Astrocyte (in vitro differentiated cells and primary cell): Measurements from ENCODE around the gene PTPRN2. TPM values are rescaled to one million over a fixed set of nuclear protein-coding genes. Genes with fewer than 3 reads are reported as not detected.

Experiments used
- DNase-seq: peaks from one replicate; pipeline ENCODE4 v3.0.0-alpha.2; 2010; ENCODE audit warnings: low read depth
- FAIRE-seq: peaks from 2 replicates; lab custom pipeline; 2011; peaks lifted over from hg19 to GRCh38; lab: Jason Lieb, UNC
- H2AFZ ChIP-seq: 2 replicates; pipeline ENCODE4 v1.6.0; 2012; ENCODE audit warnings: low read depth, low read length, inconsistent platforms
- H3K27ac ChIP-seq: 2 replicates; pipeline ENCODE4 v1.5.1; 2011; ENCODE audit warnings: low read depth, low read length, inconsistent platforms
- H3K27me3 ChIP-seq: 2 replicates; pipeline ENCODE4 v1.6.0; 2011; ENCODE audit warnings: low read length, inconsistent platforms; ENCODE audit not compliant: insufficient read depth
- H3K36me3 ChIP-seq: 2 replicates; pipeline ENCODE4 v1.5.1; 2011; ENCODE audit warnings: low read length, inconsistent platforms; ENCODE audit not compliant: insufficient read depth
- H3K4me1 ChIP-seq: 2 replicates; pipeline ENCODE4 v1.5.1; 2011; ENCODE audit warnings: low read length, inconsistent platforms; ENCODE audit not compliant: insufficient read depth
- H3K4me2 ChIP-seq: 2 replicates; pipeline ENCODE4 v1.6.0; 2012; ENCODE audit warnings: low read length, inconsistent platforms
- H3K4me3 ChIP-seq: 2 replicates; pipeline ENCODE4 v1.5.1; 2011; ENCODE audit warnings: low read depth, mild to moderate bottlenecking, low read length, inconsistent platforms; ENCODE audit not compliant: insufficient read depth
- H3K79me2 ChIP-seq: 2 replicates; pipeline ENCODE4 v1.6.0; 2012; ENCODE audit warnings: mild to moderate bottlenecking, low read length, inconsistent platforms; ENCODE audit not compliant: insufficient read depth
- H3K9ac ChIP-seq: 2 replicates; pipeline ENCODE4 v1.6.0; 2012; ENCODE audit warnings: mild to moderate bottlenecking, low read length, inconsistent platforms
- H3K9me3 ChIP-seq: 2 replicates; pipeline ENCODE4 v1.5.1; 2012; ENCODE audit warnings: low read depth, mild to moderate bottlenecking, low read length, inconsistent platforms; ENCODE audit not compliant: insufficient read depth
- H4K20me1 ChIP-seq: 2 replicates; pipeline ENCODE4 v1.6.0; 2012; ENCODE audit warnings: low read length, inconsistent platforms; ENCODE audit not compliant: insufficient read depth
- H3K27ac Mint-ChIP-seq: one replicate; pipeline ENCODE4 v1.8.0; 2021; ENCODE audit warnings: mild to moderate bottlenecking, mixed read lengths; ENCODE audit not compliant: unreplicated experiment
- H3K27me3 Mint-ChIP-seq: one replicate; pipeline ENCODE4 v1.8.0; 2021; ENCODE audit warnings: low read depth, mixed read lengths; ENCODE audit not compliant: unreplicated experiment
- H3K36me3 Mint-ChIP-seq: one replicate; pipeline ENCODE4 v1.8.0; 2021; ENCODE audit warnings: low read depth, mixed read lengths; ENCODE audit not compliant: unreplicated experiment
- H3K4me1 Mint-ChIP-seq: one replicate; pipeline ENCODE4 v1.8.0; 2021; ENCODE audit warnings: low read depth, mixed read lengths; ENCODE audit not compliant: unreplicated experiment
- H3K4me3 Mint-ChIP-seq: one replicate; pipeline ENCODE4 v1.8.0; 2021; ENCODE audit warnings: mild to moderate bottlenecking, moderate library complexity, mixed read lengths; ENCODE audit not compliant: unreplicated experiment
- H3K9me3 Mint-ChIP-seq: one replicate; pipeline ENCODE4 v1.8.0; 2021; ENCODE audit warnings: mild to moderate bottlenecking, mixed read lengths; ENCODE audit not compliant: unreplicated experiment
- CTCF ChIP-seq: IDR thresholded peaks from 2 replicates; pipeline ENCODE4 v1.5.1; 2011; ENCODE audit warnings: low read depth, mild to moderate bottlenecking, inconsistent platforms, low read length, moderate library complexity; ENCODE audit not compliant: insufficient read depth
- EZH2 ChIP-seq: IDR thresholded peaks from 2 replicates; pipeline ENCODE4 v1.6.1; 2012; ENCODE audit warnings: mild to moderate bottlenecking, low read length, inconsistent platforms; ENCODE audit not compliant: insufficient read depth
- total RNA-seq: library from RNA; stranded (reverse); gene quantifications from 2 replicates; pipeline ENCODE4 v1.2.1, GENCODE V29; 2021

Gene PTPRN2
- total RNA-seq, 1 donor from 2014 or later, result 0.09 TPM

GRCh38 chr7:158351481-158351880 is 236.1 kb downstream of the PTPRN2 start:
- H3K4me3 ChIP-seq, result no peak overlapping the region
- no peak overlapping the region for H3K9ac ChIP-seq
- no peaks in the 10 kb centered on the region for H3K36me3 ChIP-seq
- H3K9me3 ChIP-seq, result no peaks in the 10 kb centered on the region
- no peak overlapping the region for H3K27ac ChIP-seq
- FAIRE-seq (no peak), DNase-seq (no peak)
- H3K79me2 ChIP-seq, result no peaks in the 10 kb centered on the region
- Mint-ChIP-seq H3K4me3 (no peak overlapping the region), H3K4me1 (no peaks in the 10 kb centered on the region), H3K9me3 (peaks cover 24% of the 10 kb centered on the region), H3K27ac (no peak overlapping the region), H3K27me3 (no peaks in the 10 kb centered on the region), H3K36me3 (no peaks in the 10 kb centered on the region)
- no peak overlapping the region for H3K4me2 ChIP-seq
- no peaks in the 10 kb centered on the region for H4K20me1 ChIP-seq
- no peaks in the 10 kb centered on the region for H3K27me3 ChIP-seq
- no peak overlapping the region for H2AFZ ChIP-seq
- TF ChIP-seq EZH2 (no peak), CTCF (no peak)
- H3K4me1 ChIP-seq, result no peaks in the 10 kb centered on the region

- no peaks in the 10 kb centered on the region for H3K4me1 Mint-ChIP-seq
- DNase-seq (no peak), FAIRE-seq (no peak)
- no peak overlapping the region for H3K4me3 Mint-ChIP-seq
- H3K4me1 ChIP-seq, result no peaks in the 10 kb centered on the region
- H3K9ac ChIP-seq, result no peak overlapping the region
- H3K9me3 ChIP-seq, result no peaks in the 10 kb centered on the region
- TF ChIP-seq EZH2, result no peak
- TF ChIP-seq CTCF, result no peak
- no peak overlapping the region for H3K4me3 ChIP-seq
- H3K36me3 ChIP-seq, result no peaks in the 10 kb centered on the region
- H3K27ac ChIP-seq, result no peak overlapping the region
- no peaks in the 10 kb centered on the region for H3K36me3 Mint-ChIP-seq
- H3K27ac Mint-ChIP-seq, result no peak overlapping the region
- no peaks in the 10 kb centered on the region for H3K27me3 Mint-ChIP-seq
- H3K4me2 ChIP-seq, result no peak overlapping the region
- H4K20me1 ChIP-seq, result no peaks in the 10 kb centered on the region
- peaks cover 24% of the 10 kb centered on the region for H3K9me3 Mint-ChIP-seq
- H2AFZ ChIP-seq, result no peak overlapping the region
- no peaks in the 10 kb centered on the region for H3K79me2 ChIP-seq
- H3K27me3 ChIP-seq, result no peaks in the 10 kb centered on the region
Observed at GRCh38 chr7:158351051-158351450, 236.6 kb downstream of the PTPRN2 start.

GRCh38 chr7:158350166-158350900 is 237.3 kb downstream of the PTPRN2 start:
- no peaks in the 10 kb centered on the region for H3K27me3 ChIP-seq

More at GRCh38 chr7:158350166-158350900, 237.3 kb downstream of the PTPRN2 start:
- H3K4me1 Mint-ChIP-seq, result no peaks in the 10 kb centered on the region
- peaks cover 24% of the 10 kb centered on the region for H3K9me3 Mint-ChIP-seq
- TF ChIP-seq CTCF (no peak), EZH2 (no peak)
- H3K4me3 Mint-ChIP-seq, result no peak overlapping the region
- Histone ChIP-seq H3K4me1 (no peaks in the 10 kb centered on the region), H3K4me3 (no peak overlapping the region), H3K36me3 (no peaks in the 10 kb centered on the region), H3K9me3 (no peaks in the 10 kb centered on the region), H3K9ac (no peak overlapping the region), H3K79me2 (no peaks in the 10 kb centered on the region), H3K27ac (no peak overlapping the region), H2AFZ (no peak overlapping the region), H4K20me1 (no peaks in the 10 kb centered on the region), H3K4me2 (no peak overlapping the region)
- no peaks in the 10 kb centered on the region for H3K27me3 Mint-ChIP-seq
- FAIRE-seq (no peak), DNase-seq (no peak)
- H3K27ac Mint-ChIP-seq, result no peak overlapping the region
- no peaks in the 10 kb centered on the region for H3K36me3 Mint-ChIP-seq
